Prostate gland (tissue), 2 donors: ENCODE results near the gene USP38. TPM values are rescaled to one million over a fixed set of nuclear protein-coding genes. Genes with fewer than 3 reads are reported as not detected.

ENCODE experiments used
- DNase-seq: peaks from one replicate; pipeline ENCODE4 v3.0.0-alpha.2; 2019; ENCODE audit warnings: low spot score
- H3K27ac ChIP-seq, 2 donors: fragments of 200-600 bp; sonication (generic); 2 replicates each; pipeline ENCODE4 v1.5.1; 2017 to 2019
- H3K27me3 ChIP-seq: fragments of 200-600 bp; sonication (generic); replicated peaks from 2 replicates; pipeline ENCODE4 v1.5.1; 2019; ENCODE audit not compliant: insufficient read depth
- H3K36me3 ChIP-seq, 2 donors: fragments of 200-600 bp; sonication (generic); 1 replicate in 1 of 2; 2 replicates in 1 of 2; pipeline versions ENCODE4 v1.5.1 to v1.8.1; 2017 to 2019
- H3K4me1 ChIP-seq: fragments of 200-600 bp; sonication (generic); replicated peaks from 2 replicates; pipeline ENCODE4 v1.5.1; 2019
- H3K4me3 ChIP-seq, 2 donors: fragments of 200-600 bp; sonication (generic); 2 replicates each; pipeline ENCODE4 v1.5.1; 2017 to 2019
- H3K9me3 ChIP-seq: fragments of 200-600 bp; sonication (generic); 2 replicates; pipeline ENCODE4 v1.5.1; 2017
- POLR2A ChIP-seq: fragments of 450-650 bp; IDR thresholded peaks from one replicate; pipeline ENCODE4 v1.6.1; 2016; ENCODE audit warnings: antibody characterized with exemption, mild to moderate bottlenecking
- POLR2AphosphoS5 ChIP-seq: sonication (generic); formaldehyde crosslinking; IDR thresholded peaks from one replicate; pipeline ENCODE4 v1.6.1; 2017; ENCODE audit warnings: antibody characterized with exemption
- WGBS: methylation state at CpG from one replicate; pipeline ENCODE4 v1.1.5; 2018; 5-methylcytosine and 5-hydroxymethylcytosine counted together
- intact Hi-C: fragments of 100-400 bp; cut with DNase I; formaldehyde crosslinking; loops from one replicate; pipeline ENCODE4 v1.14.2; 2022
- total RNA-seq, 2 donors: library from RNA; depleted of rRNA; stranded (reverse); fragments of >200 nt; gene quantifications; one replicate each; pipeline ENCODE4 v1.1.0, GENCODE V29; 2016
- TF ChIP-seq, protein P1 (sequence below), 4 experiments: fragments of 200-600 bp in 2 of 4; fragments of 450-650 bp in 2 of 4; sonication (generic) in 2 of 4; IDR thresholded peaks; 1 replicate in 3 of 4; 2 replicates in 1 of 4; pipeline ENCODE4 v1.5.1; 2016 to 2019; ENCODE audit warnings: antibody characterized with exemption in 4 of 4, mild to moderate bottlenecking in 2 of 4, moderate library complexity in 2 of 4

The USP38 gene, protein sequence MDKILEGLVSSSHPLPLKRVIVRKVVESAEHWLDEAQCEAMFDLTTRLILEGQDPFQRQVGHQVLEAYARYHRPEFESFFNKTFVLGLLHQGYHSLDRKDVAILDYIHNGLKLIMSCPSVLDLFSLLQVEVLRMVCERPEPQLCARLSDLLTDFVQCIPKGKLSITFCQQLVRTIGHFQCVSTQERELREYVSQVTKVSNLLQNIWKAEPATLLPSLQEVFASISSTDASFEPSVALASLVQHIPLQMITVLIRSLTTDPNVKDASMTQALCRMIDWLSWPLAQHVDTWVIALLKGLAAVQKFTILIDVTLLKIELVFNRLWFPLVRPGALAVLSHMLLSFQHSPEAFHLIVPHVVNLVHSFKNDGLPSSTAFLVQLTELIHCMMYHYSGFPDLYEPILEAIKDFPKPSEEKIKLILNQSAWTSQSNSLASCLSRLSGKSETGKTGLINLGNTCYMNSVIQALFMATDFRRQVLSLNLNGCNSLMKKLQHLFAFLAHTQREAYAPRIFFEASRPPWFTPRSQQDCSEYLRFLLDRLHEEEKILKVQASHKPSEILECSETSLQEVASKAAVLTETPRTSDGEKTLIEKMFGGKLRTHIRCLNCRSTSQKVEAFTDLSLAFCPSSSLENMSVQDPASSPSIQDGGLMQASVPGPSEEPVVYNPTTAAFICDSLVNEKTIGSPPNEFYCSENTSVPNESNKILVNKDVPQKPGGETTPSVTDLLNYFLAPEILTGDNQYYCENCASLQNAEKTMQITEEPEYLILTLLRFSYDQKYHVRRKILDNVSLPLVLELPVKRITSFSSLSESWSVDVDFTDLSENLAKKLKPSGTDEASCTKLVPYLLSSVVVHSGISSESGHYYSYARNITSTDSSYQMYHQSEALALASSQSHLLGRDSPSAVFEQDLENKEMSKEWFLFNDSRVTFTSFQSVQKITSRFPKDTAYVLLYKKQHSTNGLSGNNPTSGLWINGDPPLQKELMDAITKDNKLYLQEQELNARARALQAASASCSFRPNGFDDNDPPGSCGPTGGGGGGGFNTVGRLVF
- total RNA-seq = 10 to 100 TPM; 19.1 to 21.2 TPM

DNA sequence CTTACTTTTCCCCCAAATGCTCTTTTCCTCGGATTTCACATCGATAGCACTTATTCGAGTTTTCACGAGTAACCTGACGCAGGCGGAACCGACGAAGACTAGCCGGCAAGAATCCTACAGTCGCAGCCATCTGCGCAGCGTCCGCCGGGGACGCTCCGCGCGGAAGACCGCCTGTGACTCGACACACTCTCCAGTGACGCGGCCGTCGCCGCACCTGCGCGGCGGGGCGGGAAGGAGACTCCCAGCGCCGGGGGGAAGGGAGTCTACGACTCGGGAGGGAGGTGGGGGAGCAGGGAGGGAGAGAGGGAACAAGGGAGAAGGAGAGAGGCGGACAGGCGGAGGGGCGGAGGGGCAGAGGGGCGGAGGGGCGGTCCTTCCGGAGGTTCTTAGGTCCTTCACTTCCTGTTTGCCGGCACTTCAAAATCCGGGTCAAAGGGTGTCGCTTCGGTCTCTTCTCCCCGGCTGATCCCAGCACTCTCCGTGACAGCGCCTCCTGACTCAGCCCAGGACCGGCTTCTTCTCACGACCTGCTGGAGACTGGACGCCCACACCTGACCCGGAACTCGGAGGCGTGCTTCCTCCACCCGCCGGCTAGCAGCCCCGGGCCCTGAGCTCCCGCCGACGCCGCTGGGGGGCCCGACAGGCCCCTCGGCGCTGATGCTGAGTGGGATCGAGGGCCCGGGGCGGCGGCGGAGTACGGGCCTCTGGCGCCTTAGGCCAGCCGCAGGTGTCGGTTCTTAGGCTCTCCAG lies at the start of gene USP38:
Gene USP38 (plus strand): TSS at position 415 of the 750 bp plus-strand sequence. CDS start 534 bp downstream, outside the sequence.
- no peaks in the 10 kb centered on the region for H3K9me3 ChIP-seq
- H3K27me3 ChIP-seq = no peaks in the 10 kb centered on the region
- H3K36me3 ChIP-seq = no peaks in the 10 kb centered on the region
- intact Hi-C loops = no loop called here
- TF ChIP-seq POLR2AphosphoS5 (peak; percentile 73), POLR2A (peak; percentile 63)
- TF ChIP-seq, protein P1, sequence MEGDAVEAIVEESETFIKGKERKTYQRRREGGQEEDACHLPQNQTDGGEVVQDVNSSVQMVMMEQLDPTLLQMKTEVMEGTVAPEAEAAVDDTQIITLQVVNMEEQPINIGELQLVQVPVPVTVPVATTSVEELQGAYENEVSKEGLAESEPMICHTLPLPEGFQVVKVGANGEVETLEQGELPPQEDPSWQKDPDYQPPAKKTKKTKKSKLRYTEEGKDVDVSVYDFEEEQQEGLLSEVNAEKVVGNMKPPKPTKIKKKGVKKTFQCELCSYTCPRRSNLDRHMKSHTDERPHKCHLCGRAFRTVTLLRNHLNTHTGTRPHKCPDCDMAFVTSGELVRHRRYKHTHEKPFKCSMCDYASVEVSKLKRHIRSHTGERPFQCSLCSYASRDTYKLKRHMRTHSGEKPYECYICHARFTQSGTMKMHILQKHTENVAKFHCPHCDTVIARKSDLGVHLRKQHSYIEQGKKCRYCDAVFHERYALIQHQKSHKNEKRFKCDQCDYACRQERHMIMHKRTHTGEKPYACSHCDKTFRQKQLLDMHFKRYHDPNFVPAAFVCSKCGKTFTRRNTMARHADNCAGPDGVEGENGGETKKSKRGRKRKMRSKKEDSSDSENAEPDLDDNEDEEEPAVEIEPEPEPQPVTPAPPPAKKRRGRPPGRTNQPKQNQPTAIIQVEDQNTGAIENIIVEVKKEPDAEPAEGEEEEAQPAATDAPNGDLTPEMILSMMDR (IDR thresholded peaks at IDR 0.05) = peak in 2 of 4 experiments; percentile 17 to 28
- WGBS = under 1% methylated on average over 71 of the region's 71 CpGs
- H3K27ac ChIP-seq = peak within 1 kb of the TSS; percentile 89 to 95
- H3K4me1 ChIP-seq = no peaks in the 10 kb centered on the region
- H3K4me3 ChIP-seq = peak within 1 kb of the TSS; percentile 83 to 92
- peak; percentile 94 for DNase-seq

DNA sequence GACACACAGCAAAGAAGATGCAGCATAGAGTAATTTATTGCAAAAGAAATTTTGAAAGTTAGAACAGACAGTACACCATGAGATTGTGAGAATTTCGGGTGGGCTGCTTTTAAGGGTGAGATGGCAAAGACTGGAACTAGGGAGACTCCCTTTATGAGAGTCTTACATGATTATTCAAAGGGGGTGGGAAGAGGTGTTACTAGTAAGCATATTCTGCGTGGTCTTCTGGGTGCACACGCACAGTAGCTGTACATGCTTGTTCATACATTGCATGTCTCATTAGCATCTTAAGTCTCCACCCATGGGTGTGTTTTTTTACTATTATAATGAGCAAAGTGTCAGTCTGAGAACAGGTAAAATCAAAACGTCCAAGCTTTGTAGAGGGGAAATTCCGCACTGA lies 49.4 kb upstream of the USP38 start:
- WGBS = 87% methylated on average over 5 of the region's 5 CpGs

DNA sequence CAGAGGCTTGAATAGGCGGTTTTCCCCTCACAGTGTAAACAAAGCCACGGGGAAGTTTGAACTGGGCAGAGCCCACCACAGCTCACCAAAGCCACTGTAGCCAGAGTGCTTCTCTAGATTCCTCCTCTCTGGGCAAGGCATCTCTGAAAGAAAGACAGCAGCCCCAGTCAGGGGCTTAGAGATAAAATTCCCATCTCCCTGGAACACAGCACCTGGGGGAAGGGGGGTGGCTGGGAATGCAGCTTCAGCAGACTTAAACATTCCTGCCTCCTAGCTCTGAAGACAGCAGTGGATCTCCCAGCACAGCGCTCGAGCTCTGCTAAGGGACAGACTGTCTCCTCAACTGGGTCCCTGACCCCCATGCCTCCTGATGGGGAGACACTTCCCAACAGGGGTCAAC lies 44.0 kb upstream of the USP38 start:
- H3K4me3 ChIP-seq = no peak overlapping the region
- H3K27ac ChIP-seq = no peak overlapping the region
- TF ChIP-seq, protein P1 (IDR thresholded peaks at IDR 0.05) = no peak
- TF ChIP-seq POLR2AphosphoS5 = no peak
- TF ChIP-seq POLR2A = no peak
- H3K27me3 ChIP-seq = no peaks in the 10 kb centered on the region
- H3K36me3 ChIP-seq = no peaks in the 10 kb centered on the region
- no peaks in the 10 kb centered on the region for H3K9me3 ChIP-seq
- WGBS = 65% methylated on average over 4 of the region's 4 CpGs
- DNase-seq = no peak
- no peaks in the 10 kb centered on the region for H3K4me1 ChIP-seq
- intact Hi-C loops = no loop called here

More for the DNA sequence above, 49.4 kb upstream of the USP38 start:
- Histone ChIP-seq H3K9me3 (no peaks in the 10 kb centered on the region), H3K4me1 (no peaks in the 10 kb centered on the region), H3K4me3 (no peak overlapping the region), H3K36me3 (no peaks in the 10 kb centered on the region), H3K27ac (no peak overlapping the region), H3K27me3 (no peaks in the 10 kb centered on the region)
- DNase-seq = no peak
- TF ChIP-seq POLR2A (no peak), POLR2AphosphoS5 (no peak)
- TF ChIP-seq, protein P1 (IDR thresholded peaks at IDR 0.05) = no peak
- intact Hi-C loops = no loop called here

DNA sequence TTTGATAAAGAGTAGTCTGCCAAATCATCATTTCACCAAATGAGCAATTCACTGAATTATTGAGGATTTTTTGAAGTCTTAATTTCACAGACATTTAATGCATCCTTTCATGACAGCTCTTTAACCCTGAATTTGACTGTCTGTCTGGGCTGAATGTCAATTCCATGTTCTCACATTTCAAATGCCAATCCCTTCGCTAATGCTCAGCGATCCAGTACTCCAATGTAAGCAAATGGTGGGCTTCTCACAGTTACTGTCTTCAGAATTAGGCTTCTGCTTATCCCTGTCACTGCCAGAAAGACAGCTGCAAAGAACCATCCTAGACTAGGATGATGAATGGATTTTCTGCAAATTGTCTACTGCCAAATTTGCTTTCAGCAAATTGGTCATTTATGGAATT lies 36.2 kb upstream of the USP38 start:
- Histone ChIP-seq H3K27me3 (no peaks in the 10 kb centered on the region), H3K9me3 (no peaks in the 10 kb centered on the region), H3K27ac (no peak overlapping the region), H3K36me3 (no peaks in the 10 kb centered on the region), H3K4me3 (no peak overlapping the region), H3K4me1 (no peaks in the 10 kb centered on the region)
- 81% methylated on average over 2 of the region's 2 CpGs for WGBS
- intact Hi-C loops = no loop called here
- no peak for DNase-seq
- TF ChIP-seq, protein P1 (IDR thresholded peaks at IDR 0.05) = no peak
- no peak for TF ChIP-seq POLR2AphosphoS5
- no peak for TF ChIP-seq POLR2A
